Loucy (cell line): Measurements from ENCODE around the gene PLXNA2.
A peak's percentile ranks its signal among the peaks of the same experiment; 100 is the strongest.

Experiments
- H2AFZ ChIP-seq: fragments of 200-600 bp; sonication (generic); 2 replicates; pipeline ENCODE4 v1.6.0; 2016; ENCODE audit warnings: antibody characterized with exemption, mild to moderate bottlenecking, low read length, moderate library complexity
- H3F3A ChIP-seq: fragments of 200-600 bp; 2 replicates; pipeline ENCODE4 v1.6.0; 2016; ENCODE audit warnings: antibody characterized with exemption, low read depth, mild to moderate bottlenecking
- H3K27me3 ChIP-seq: fragments of 200-600 bp; sonication (generic); 2 replicates; pipeline ENCODE4 v1.6.1; 2014; ENCODE audit warnings: low read length, mild to moderate bottlenecking; ENCODE audit not compliant: insufficient read depth, poor library complexity, severe bottlenecking
- H3K36me3 ChIP-seq: fragments of 200-600 bp; sonication (generic); 2 replicates; pipeline ENCODE4 v1.6.1; 2016; ENCODE audit warnings: low read length; ENCODE audit not compliant: insufficient read depth
- H3K4me1 ChIP-seq: fragments of 200-600 bp; sonication (generic); 2 replicates; pipeline ENCODE4 v1.5.1; 2014; ENCODE audit warnings: low read length, mild to moderate bottlenecking; ENCODE audit not compliant: insufficient read depth, poor library complexity, severe bottlenecking
- H3K4me2 ChIP-seq: fragments of 200-600 bp; sonication (generic); 2 replicates; pipeline ENCODE4 v1.6.0; 2014; ENCODE audit warnings: antibody characterized with exemption, low read length, low read depth, mild to moderate bottlenecking; ENCODE audit not compliant: poor library complexity, severe bottlenecking
- H3K4me3 ChIP-seq: fragments of 200-600 bp; sonication (generic); 2 replicates; pipeline ENCODE4 v1.5.1; 2014; ENCODE audit warnings: low read length, mild to moderate bottlenecking, mixed read lengths; ENCODE audit not compliant: poor library complexity, severe bottlenecking
- H3K79me2 ChIP-seq: fragments of 200-600 bp; sonication (generic); 2 replicates; pipeline ENCODE4 v1.6.1; 2014; ENCODE audit warnings: low read length; ENCODE audit not compliant: insufficient read depth
- H3K9ac ChIP-seq: fragments of 200-600 bp; sonication (generic); 2 replicates; pipeline ENCODE4 v1.6.0; 2014; ENCODE audit warnings: mild to moderate bottlenecking, low read depth, low read length, moderate library complexity; ENCODE audit not compliant: poor library complexity, severe bottlenecking
- H3K9me2 ChIP-seq: fragments of 200-600 bp; sonication (generic); replicated peaks from 2 replicates; pipeline ENCODE4 v1.6.1; 2016; ENCODE audit warnings: low read depth, low read length, mixed read lengths
- H3K9me3 ChIP-seq: fragments of 200-600 bp; sonication (generic); 2 replicates; pipeline ENCODE4 v1.6.1; 2014; ENCODE audit warnings: mild to moderate bottlenecking, antibody characterized with exemption, low read length, low read depth; ENCODE audit not compliant: insufficient read depth
- H4K20me1 ChIP-seq: fragments of 200-600 bp; sonication (generic); 2 replicates; pipeline ENCODE4 v1.6.0; 2014; ENCODE audit warnings: antibody characterized with exemption, low read length, mild to moderate bottlenecking; ENCODE audit not compliant: insufficient read depth, poor library complexity, severe bottlenecking
- EZH2phosphoT487 ChIP-seq: fragments of 200-600 bp; IDR thresholded peaks from 2 replicates; pipeline ENCODE4 v1.6.1; 2018; ENCODE audit warnings: antibody characterized with exemption, mild to moderate bottlenecking, moderate library complexity, borderline replicate concordance
- TF ChIP-seq, protein P1 (sequence below): fragments of 200-600 bp; sonication (generic); conservative IDR thresholded peaks from 2 replicates; pipeline ENCODE4 v1.5.1; 2014; ENCODE audit warnings: mild to moderate bottlenecking, antibody characterized with exemption, low read length

Gene PLXNA2

GRCh38 chr1:208238710-208239472 is 5.3 kb downstream of the PLXNA2 start:
- no peaks in the 10 kb centered on the region for H4K20me1 ChIP-seq

GRCh38 chr1:208237241-208237640 is 6.9 kb downstream of the PLXNA2 start:
- no peaks in the 10 kb centered on the region for H3F3A ChIP-seq
- H3K9ac ChIP-seq = no peak overlapping the region
- H3K4me2 ChIP-seq = no peak overlapping the region
- H3K9me2 ChIP-seq = no peaks in the 10 kb centered on the region
- H3K9me3 ChIP-seq = no peaks in the 10 kb centered on the region
- no peaks in the 10 kb centered on the region for H4K20me1 ChIP-seq
- H3K36me3 ChIP-seq = no peaks in the 10 kb centered on the region
- H3K4me3 ChIP-seq = no peak overlapping the region
- no peak overlapping the region for H2AFZ ChIP-seq
- TF ChIP-seq, protein P1, sequence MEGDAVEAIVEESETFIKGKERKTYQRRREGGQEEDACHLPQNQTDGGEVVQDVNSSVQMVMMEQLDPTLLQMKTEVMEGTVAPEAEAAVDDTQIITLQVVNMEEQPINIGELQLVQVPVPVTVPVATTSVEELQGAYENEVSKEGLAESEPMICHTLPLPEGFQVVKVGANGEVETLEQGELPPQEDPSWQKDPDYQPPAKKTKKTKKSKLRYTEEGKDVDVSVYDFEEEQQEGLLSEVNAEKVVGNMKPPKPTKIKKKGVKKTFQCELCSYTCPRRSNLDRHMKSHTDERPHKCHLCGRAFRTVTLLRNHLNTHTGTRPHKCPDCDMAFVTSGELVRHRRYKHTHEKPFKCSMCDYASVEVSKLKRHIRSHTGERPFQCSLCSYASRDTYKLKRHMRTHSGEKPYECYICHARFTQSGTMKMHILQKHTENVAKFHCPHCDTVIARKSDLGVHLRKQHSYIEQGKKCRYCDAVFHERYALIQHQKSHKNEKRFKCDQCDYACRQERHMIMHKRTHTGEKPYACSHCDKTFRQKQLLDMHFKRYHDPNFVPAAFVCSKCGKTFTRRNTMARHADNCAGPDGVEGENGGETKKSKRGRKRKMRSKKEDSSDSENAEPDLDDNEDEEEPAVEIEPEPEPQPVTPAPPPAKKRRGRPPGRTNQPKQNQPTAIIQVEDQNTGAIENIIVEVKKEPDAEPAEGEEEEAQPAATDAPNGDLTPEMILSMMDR = no peak
- no peak for TF ChIP-seq EZH2phosphoT487
- H3K27me3 ChIP-seq = peaks cover 11% of the 10 kb centered on the region
- peaks cover 19% of the 10 kb centered on the region for H3K4me1 ChIP-seq
- no peaks in the 10 kb centered on the region for H3K79me2 ChIP-seq

More at GRCh38 chr1:208238710-208239472, 5.3 kb downstream of the PLXNA2 start:
- Histone ChIP-seq H3K4me2 (no peak overlapping the region), H3F3A (no peaks in the 10 kb centered on the region), H3K9ac (no peak overlapping the region), H3K4me3 (no peak overlapping the region), H2AFZ (no peak overlapping the region), H3K36me3 (no peaks in the 10 kb centered on the region), H3K9me3 (no peaks in the 10 kb centered on the region), H3K9me2 (no peaks in the 10 kb centered on the region), H3K4me1 (peaks cover 23% of the 10 kb centered on the region), H3K79me2 (no peaks in the 10 kb centered on the region), H3K27me3 (peaks cover 27% of the 10 kb centered on the region)
- no peak for TF ChIP-seq EZH2phosphoT487
- TF ChIP-seq, protein P1 = peak; percentile 70

GRCh38 chr1:208235982-208236761 is 8.0 kb downstream of the PLXNA2 start:
- H3K9me3 ChIP-seq = no peaks in the 10 kb centered on the region
- H3K36me3 ChIP-seq = no peaks in the 10 kb centered on the region
- no peak overlapping the region for H2AFZ ChIP-seq
- TF ChIP-seq, protein P1 = no peak
- no peak for TF ChIP-seq EZH2phosphoT487
- H3K27me3 ChIP-seq = no peaks in the 10 kb centered on the region
- peak overlapping the region; percentile 53 for H3K4me3 ChIP-seq
- no peaks in the 10 kb centered on the region for H3K79me2 ChIP-seq
- H3K9ac ChIP-seq = peak overlapping the region; percentile 7
- H3K4me2 ChIP-seq = peak overlapping the region; percentile 78
- no peaks in the 10 kb centered on the region for H3K9me2 ChIP-seq
- H3K4me1 ChIP-seq = peaks cover 19% of the 10 kb centered on the region
- H3F3A ChIP-seq = no peaks in the 10 kb centered on the region
- H4K20me1 ChIP-seq = no peaks in the 10 kb centered on the region
